Osteocyte (in vitro differentiated cells): ENCODE data around the gene GPHN. TPM values are rescaled to one million over a fixed set of nuclear protein-coding genes. Genes with fewer than 3 reads are reported as not detected.
"Not testable (repeated sequence)": the region's sequence is repeated elsewhere in the genome, so short reads cannot be mapped to it uniquely, and the experiment has no call there.

Source experiments
- DNase-seq: peaks from one replicate; pipeline ENCODE4 v3.0.0; 2021; ENCODE audit warnings: mixed read lengths; ENCODE audit not compliant: unreplicated experiment; ENCODE audit errors: extremely low spot score
- H3K27ac Mint-ChIP-seq: one replicate; pipeline ENCODE4 v1.8.0; 2021; ENCODE audit warnings: mild to moderate bottlenecking, mixed read lengths; ENCODE audit not compliant: unreplicated experiment
- H3K27me3 Mint-ChIP-seq: one replicate; pipeline ENCODE4 v1.8.0; 2021; ENCODE audit warnings: mixed read lengths; ENCODE audit not compliant: unreplicated experiment
- H3K36me3 Mint-ChIP-seq: one replicate; pipeline ENCODE4 v1.8.0; 2021; ENCODE audit warnings: mixed read lengths; ENCODE audit not compliant: unreplicated experiment
- H3K4me1 Mint-ChIP-seq: one replicate; pipeline ENCODE4 v1.8.0; 2021; ENCODE audit warnings: mixed read lengths; ENCODE audit not compliant: unreplicated experiment
- H3K4me3 Mint-ChIP-seq: one replicate; pipeline ENCODE4 v1.8.0; 2021; ENCODE audit warnings: mild to moderate bottlenecking, moderate library complexity, mixed read lengths; ENCODE audit not compliant: unreplicated experiment
- H3K9me3 Mint-ChIP-seq: one replicate; pipeline ENCODE4 v1.8.0; 2021; ENCODE audit warnings: mixed read lengths; ENCODE audit not compliant: unreplicated experiment
- total RNA-seq: library from RNA; stranded (reverse); gene quantifications from 2 replicates; pipeline ENCODE4 v1.2.1, GENCODE V29; 2021
- TF ChIP-seq, protein P1 (sequence below): fragments of 200-600 bp; sonication (generic); IDR thresholded peaks from 2 replicates; pipeline ENCODE4 v1.5.0; 2021; ENCODE audit warnings: antibody characterized with exemption, mild to moderate bottlenecking, moderate library complexity

GPHN gene
- total RNA-seq, 1 donor from 2014 or later = 17.7 TPM

- Mint-ChIP-seq H3K27ac (no peak overlapping the region), H3K9me3 (no peaks in the 10 kb centered on the region), H3K36me3 (no peaks in the 10 kb centered on the region), H3K27me3 (no peaks in the 10 kb centered on the region), H3K4me1 (no peaks in the 10 kb centered on the region), H3K4me3 (no peak overlapping the region)
- no peak for DNase-seq
- TF ChIP-seq, protein P1, sequence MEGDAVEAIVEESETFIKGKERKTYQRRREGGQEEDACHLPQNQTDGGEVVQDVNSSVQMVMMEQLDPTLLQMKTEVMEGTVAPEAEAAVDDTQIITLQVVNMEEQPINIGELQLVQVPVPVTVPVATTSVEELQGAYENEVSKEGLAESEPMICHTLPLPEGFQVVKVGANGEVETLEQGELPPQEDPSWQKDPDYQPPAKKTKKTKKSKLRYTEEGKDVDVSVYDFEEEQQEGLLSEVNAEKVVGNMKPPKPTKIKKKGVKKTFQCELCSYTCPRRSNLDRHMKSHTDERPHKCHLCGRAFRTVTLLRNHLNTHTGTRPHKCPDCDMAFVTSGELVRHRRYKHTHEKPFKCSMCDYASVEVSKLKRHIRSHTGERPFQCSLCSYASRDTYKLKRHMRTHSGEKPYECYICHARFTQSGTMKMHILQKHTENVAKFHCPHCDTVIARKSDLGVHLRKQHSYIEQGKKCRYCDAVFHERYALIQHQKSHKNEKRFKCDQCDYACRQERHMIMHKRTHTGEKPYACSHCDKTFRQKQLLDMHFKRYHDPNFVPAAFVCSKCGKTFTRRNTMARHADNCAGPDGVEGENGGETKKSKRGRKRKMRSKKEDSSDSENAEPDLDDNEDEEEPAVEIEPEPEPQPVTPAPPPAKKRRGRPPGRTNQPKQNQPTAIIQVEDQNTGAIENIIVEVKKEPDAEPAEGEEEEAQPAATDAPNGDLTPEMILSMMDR = no peak
These were observed 31.1 kb downstream of the GPHN start for GRCh38 chr14:66539034-66539433.

- Mint-ChIP-seq H3K36me3 (no peaks in the 10 kb centered on the region), H3K4me1 (no peaks in the 10 kb centered on the region), H3K4me3 (no peak overlapping the region), H3K27me3 (no peaks in the 10 kb centered on the region), H3K9me3 (no peaks in the 10 kb centered on the region), H3K27ac (no peak overlapping the region)
- TF ChIP-seq, protein P1 = no peak
- DNase-seq = no peak
These were observed 32.1 kb downstream of the GPHN start for GRCh38 chr14:66540038-66540437.

DNA sequence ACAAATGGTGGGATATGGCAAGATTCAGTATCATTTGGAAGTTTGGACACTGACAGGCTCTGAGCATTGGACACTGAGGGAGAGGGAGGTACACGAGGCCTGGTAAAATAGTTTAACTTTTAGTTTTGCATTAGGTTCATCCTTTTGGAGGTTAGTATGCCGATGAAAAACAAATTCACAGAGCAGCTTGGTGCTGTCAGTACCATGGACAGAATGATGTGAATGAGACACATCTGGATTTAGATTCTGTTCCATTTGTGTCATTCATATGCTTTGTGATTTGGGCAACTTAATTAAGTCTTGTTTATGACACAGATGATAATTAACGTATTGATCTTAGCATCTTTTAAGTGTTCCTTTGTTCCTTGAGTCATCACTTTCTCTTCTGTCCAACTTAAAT lies 33.7 kb downstream of the GPHN start:
- no peak for DNase-seq
- Mint-ChIP-seq H3K4me3 (no peak overlapping the region), H3K4me1 (no peaks in the 10 kb centered on the region), H3K9me3 (no peaks in the 10 kb centered on the region), H3K27me3 (no peaks in the 10 kb centered on the region), H3K27ac (no peak overlapping the region), H3K36me3 (no peaks in the 10 kb centered on the region)
- TF ChIP-seq, protein P1 = no peak

DNA sequence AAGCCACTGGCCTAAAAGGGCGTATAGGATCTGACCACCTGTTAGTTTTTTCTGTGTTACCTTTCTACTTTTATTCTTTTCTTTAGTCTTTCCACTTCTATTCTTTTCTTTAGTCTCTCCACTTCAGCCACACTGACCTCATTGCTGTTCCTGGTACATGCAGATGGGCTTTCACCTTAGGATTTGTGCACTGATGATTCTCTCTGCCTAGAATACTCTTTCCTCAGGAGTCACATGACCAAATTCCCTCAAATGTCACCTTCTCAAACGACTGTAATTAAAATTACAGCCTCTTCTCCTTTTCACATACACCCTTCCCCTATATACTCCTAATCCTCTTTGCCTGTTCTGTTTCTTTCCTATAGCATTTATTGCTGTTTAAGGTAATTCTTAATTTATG lies 36.0 kb downstream of the GPHN start:
- Mint-ChIP-seq H3K9me3 (no peaks in the 10 kb centered on the region), H3K36me3 (no peaks in the 10 kb centered on the region), H3K4me3 (no peak overlapping the region), H3K27me3 (no peaks in the 10 kb centered on the region), H3K27ac (no peak overlapping the region), H3K4me1 (no peaks in the 10 kb centered on the region)
- TF ChIP-seq, protein P1 = no peak
- DNase-seq = no peak

- H3K4me3 Mint-ChIP-seq, DNase-seq, H3K27me3 Mint-ChIP-seq, H3K4me1 Mint-ChIP-seq, H3K9me3 Mint-ChIP-seq, H3K36me3 Mint-ChIP-seq, H3K27ac Mint-ChIP-seq: not testable (repeated sequence)
These were observed 37.2 kb downstream of the GPHN start for GRCh38 chr14:66545191-66545590.

- H3K4me3 Mint-ChIP-seq, H3K9me3 Mint-ChIP-seq, H3K27me3 Mint-ChIP-seq, H3K4me1 Mint-ChIP-seq, H3K36me3 Mint-ChIP-seq, H3K27ac Mint-ChIP-seq, DNase-seq: not testable (repeated sequence)
These were observed 37.8 kb downstream of the GPHN start for GRCh38 chr14:66545751-66546150.
